HepG2 (cell line): ENCODE results near the gene MMP24OS. TPM values are rescaled to one million over a fixed set of nuclear protein-coding genes. Genes with fewer than 3 reads are reported as not detected.
A peak's percentile ranks its signal among the peaks of the same experiment; 100 is the strongest.

Source experiments
- ATF1 ChIP-seq: IDR thresholded peaks from 2 replicates; pipeline ENCODE4 v1.6.1; 2016; ENCODE audit warnings: mild to moderate bottlenecking, control low read depth
- ATRX ChIP-seq: sonication (generic); formaldehyde crosslinking; IDR thresholded peaks from 2 replicates; pipeline ENCODE4 v1.4.0; 2020; ENCODE audit warnings: missing genetic modification reagents, borderline replicate concordance
- DMTF1 ChIP-seq: sonication (generic); formaldehyde crosslinking; IDR thresholded peaks from 2 replicates; pipeline ENCODE4 v1.4.0; 2020; ENCODE audit warnings: mild to moderate bottlenecking, missing genetic modification reagents
- FOXK1 ChIP-seq: sonication (generic); formaldehyde crosslinking; IDR thresholded peaks from 2 replicates; pipeline ENCODE4 v1.4.0; 2020; ENCODE audit warnings: low read depth, missing genetic modification reagents, borderline replicate concordance
- JUN ChIP-seq: sonication (generic); formaldehyde crosslinking; IDR thresholded peaks from 2 replicates; pipeline ENCODE4 v1.4.0; 2020; ENCODE audit warnings: mild to moderate bottlenecking, missing genetic modification reagents
- KLF12 ChIP-seq: sonication (generic); formaldehyde crosslinking; IDR thresholded peaks from 2 replicates; pipeline ENCODE4 v1.4.0; 2020; ENCODE audit warnings: missing genetic modification reagents, borderline replicate concordance
- NFYC ChIP-seq: IDR thresholded peaks from 2 replicates; pipeline ENCODE4 v1.6.1; 2016; ENCODE audit warnings: missing genetic modification reagents, missing compliant biosample characterization
- RFXAP ChIP-seq: sonication (generic); formaldehyde crosslinking; IDR thresholded peaks from 2 replicates; pipeline ENCODE4 v1.4.0; 2020; ENCODE audit warnings: missing genetic modification reagents, borderline replicate concordance
- TFE3 ChIP-seq: IDR thresholded peaks from 2 replicates; pipeline ENCODE4 v1.6.1; 2016
- TP53 ChIP-seq: sonication (generic); formaldehyde crosslinking; conservative IDR thresholded peaks from 2 replicates; pipeline ENCODE4 v1.4.0; 2020; ENCODE audit warnings: missing genetic modification reagents
- ZBTB26 ChIP-seq: IDR thresholded peaks from 2 replicates; pipeline ENCODE4 v1.6.1; 2016; ENCODE audit warnings: missing compliant biosample characterization, missing genetic modification reagents, borderline replicate concordance
- ZBTB4 ChIP-seq: sonication (generic); formaldehyde crosslinking; IDR thresholded peaks from 2 replicates; pipeline ENCODE4 v1.4.0; 2020; ENCODE audit warnings: missing genetic modification reagents, mild to moderate bottlenecking, borderline replicate concordance
- ZFP36L1 ChIP-seq: sonication (generic); formaldehyde crosslinking; IDR thresholded peaks from 2 replicates; pipeline ENCODE4 v1.8.0; 2022; ENCODE audit warnings: mild to moderate bottlenecking, missing genetic modification reagents, moderate library complexity
- ZNF34 ChIP-seq: sonication (generic); formaldehyde crosslinking; IDR thresholded peaks from 2 replicates; pipeline ENCODE4 v1.4.0; 2020; ENCODE audit warnings: mild to moderate bottlenecking, missing genetic modification reagents, borderline replicate concordance
- ZNF460 ChIP-seq: sonication (generic); formaldehyde crosslinking; IDR thresholded peaks from 2 replicates; pipeline ENCODE4 v1.5.1; 2020; ENCODE audit warnings: missing genetic modification reagents, mild to moderate bottlenecking, borderline replicate concordance
- ZNF777 ChIP-seq: sonication (generic); formaldehyde crosslinking; IDR thresholded peaks from 2 replicates; pipeline ENCODE4 v1.4.0; 2020; ENCODE audit warnings: missing genetic modification reagents
- polyA plus RNA-seq, 8 experiments: library from polyadenylated mRNA; depleted of rRNA in 3 of 8; stranded (reverse) in 7 of 8; unstranded in 1 of 8; fragments of >200 nt; fragmentation: Illumina TruSeq in 4 of 8; extraction: Trizol in 4 of 8; gene quantifications; 2 replicates each; pipeline versions ENCODE4 v1.2.1 to v1.2.3, GENCODE V29; 2011 to 2016; ENCODE audit warnings: low read depth in 4 of 8, missing spikeins in 1 of 8, mixed read lengths in 1 of 8; ENCODE audit not compliant: insufficient read depth in 1 of 8
- total RNA-seq, 5 experiments: library from RNA; depleted of rRNA; stranded (reverse); fragments of >200 nt; fragmentation: Illumina TruSeq; extraction: Trizol; gene quantifications; 2 replicates each; pipeline ENCODE4 v1.2.3, GENCODE V29; 2016; ENCODE audit warnings: low read depth in 1 of 5

MMP24OS gene
- total and polyA plus RNA-seq, 2 of the 13 experiments (the other 11 are each of a cell fraction or from before 2014, with no cell fraction given): 6.0 to 8.5 TPM

- TF ChIP-seq TFE3 (CRISPR knock-in tag) (peak; percentile 87; the same call in 1 of the 2 replicates), TP53 (CRISPR knock-in tag) (peak; percentile 94), ZBTB26 (CRISPR knock-in tag) (peak; percentile 29), JUN (CRISPR knock-in tag) (peak; percentile 99), ZNF34 (CRISPR knock-in tag) (peak; percentile 25; the same call in 1 of the 2 replicates), RFXAP (CRISPR knock-in tag) (peak; percentile 80; the same call in 1 of the 2 replicates), DMTF1 (CRISPR knock-in tag) (no peak), ZBTB4 (CRISPR knock-in tag) (0 out of 2 replicates have a peak, but pooled peaks have one; percentile 42), ATRX (0 out of 2 replicates have a peak, but pooled peaks have one; percentile 82), ZNF777 (no peak), ZNF460 (CRISPR knock-in tag) (peak; percentile 68; the same call in 1 of the 2 replicates), KLF12 (CRISPR knock-in tag) (peak; percentile 85; the same call in 1 of the 2 replicates), NFYC (peak; percentile 47; the same call in 1 of the 2 replicates), FOXK1 (peak; percentile 80), ATF1 (peak; percentile 75), ZFP36L1 (CRISPR knock-in tag) (0 out of 2 replicates have a peak, but pooled peaks have one; percentile 82)
Measured at GRCh38 chr20:35327074-35327976, 49.4 kb upstream of the MMP24OS start (continued).
